ENCODE measurements around the gene DEFB125. TPM values are rescaled to one million over a fixed set of nuclear protein-coding genes. Genes with fewer than 3 reads are reported as not detected.
"Not testable (repeated sequence)": the region's sequence is repeated elsewhere in the genome, so short reads cannot be mapped to it uniquely, and the experiment has no call there.

DEFB125 gene
- total RNA-seq, 2 experiments from 2014 or later, result not detected

GRCh38 chr20:95215-95614 lies 7.7 kb downstream of the DEFB125 start:
- Mint-ChIP-seq H3K4me1 (ENCODE audit: low read depth) (no peaks in the 10 kb centered on the region), H3K36me3 (ENCODE audit: low read depth) (no peaks in the 10 kb centered on the region), H3K27me3 (peaks cover 88% of the 10 kb centered on the region), H3K9me3 (peaks cover 11% of the 10 kb centered on the region), H3K27ac (no peak overlapping the region), H3K4me3 (no peak overlapping the region)
- no peak overlapping the region for H3K27ac ChIP-seq (ENCODE audit: low read depth in 1 of 2, low read length in 2 of 2)
- no peak overlapping the region for H3K4me3 ChIP-seq (ENCODE audit: low read length)
- POLR2A ChIA-PET, result no interaction called here
- H3K4me1 ChIP-seq (ENCODE audit: insufficient read depth, low read length), result no peaks in the 10 kb centered on the region
- H3K9me3 ChIP-seq (ENCODE audit: control insufficient read depth in 1 of 2, insufficient read depth in 1 of 2, low read length in 2 of 2), result peaks cover 13 to 14% of the 10 kb centered on the region in 2 experiments
- ATAC-seq (ENCODE audit: poor library complexity), result no peak
- DNase-seq, result no peak
- H3K27me3 ChIP-seq (ENCODE audit: control insufficient read depth in 1 of 2, insufficient read depth in 2 of 2, low read length in 2 of 2), result peaks cover 5 to 31% of the 10 kb centered on the region in 2 experiments
- intact Hi-C loops (cut with DNase I, micrococcal nuclease), result no loop called here
- CTCF ChIA-PET, result no interaction called here
- H3K36me3 ChIP-seq (ENCODE audit: insufficient read depth, low read length), result no peaks in the 10 kb centered on the region
- no peak for TF ChIP-seq CTCF (IDR thresholded peaks at IDR 0.05)

DNA sequence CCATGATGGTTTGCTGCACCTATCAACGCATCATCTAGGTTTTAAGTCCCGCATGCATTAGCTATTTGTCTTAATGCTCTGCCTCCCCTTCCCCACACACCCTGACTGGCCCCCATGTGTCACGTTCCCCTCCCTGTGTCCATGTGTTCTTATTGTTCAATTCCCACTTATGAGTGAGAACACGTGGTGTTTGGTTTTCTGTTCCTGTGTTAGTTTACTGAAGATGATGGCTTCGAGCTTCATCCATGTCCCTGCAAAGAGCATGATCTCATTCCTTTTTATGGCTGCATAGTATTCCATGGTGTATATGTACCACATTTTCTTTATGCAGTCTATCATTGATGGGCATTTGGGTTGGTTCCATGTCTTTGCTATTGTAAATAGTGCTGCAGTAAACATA lies 10.2 kb downstream of the DEFB125 start:
- H3K27me3 Mint-ChIP-seq, result peaks cover 85% of the 10 kb centered on the region
- CTCF ChIA-PET; ATAC-seq (ENCODE audit: poor library complexity): not testable (repeated sequence)

GRCh38 chr20:101975-102374 lies 14.5 kb downstream of the DEFB125 start:
- Mint-ChIP-seq H3K4me1 (ENCODE audit: low read depth) (no peaks in the 10 kb centered on the region), H3K27me3 (peaks cover 83% of the 10 kb centered on the region), H3K27ac (no peak overlapping the region), H3K4me3 (no peak overlapping the region), H3K9me3 (no peaks in the 10 kb centered on the region), H3K36me3 (ENCODE audit: low read depth) (no peaks in the 10 kb centered on the region)
- no peak for ATAC-seq (ENCODE audit: poor library complexity)
- intact Hi-C loops (cut with DNase I, micrococcal nuclease), result no loop called here
- ChIA-PET POLR2A (no interaction called here), CTCF (interaction anchor here (1.4 kb wide), 1 partner anchor 11 kb away, joined by 4 read pairs; no protein-coding TSS in a partner anchor)
- DNase-seq, result no peak
- Histone ChIP-seq H3K9me3 (ENCODE audit: control insufficient read depth in 1 of 2, insufficient read depth in 1 of 2, low read length in 2 of 2) (peaks cover 0 to 15% of the 10 kb centered on the region in 2 experiments), H3K4me3 (ENCODE audit: low read length) (no peak overlapping the region), H3K4me1 (ENCODE audit: insufficient read depth, low read length) (no peaks in the 10 kb centered on the region), H3K27me3 (ENCODE audit: control insufficient read depth in 1 of 2, insufficient read depth in 2 of 2, low read length in 2 of 2) (peaks cover 24 to 45% of the 10 kb centered on the region in 2 experiments), H3K36me3 (ENCODE audit: insufficient read depth, low read length) (no peaks in the 10 kb centered on the region), H3K27ac (ENCODE audit: low read depth in 1 of 2, low read length in 2 of 2) (no peak overlapping the region)
- TF ChIP-seq CTCF (IDR thresholded peaks at IDR 0.05), result no peak

More for the DNA sequence above, 10.2 kb downstream of the DEFB125 start:
- intact Hi-C loops (cut with DNase I, micrococcal nuclease); H3K4me1 Mint-ChIP-seq (ENCODE audit: low read depth); H3K36me3 Mint-ChIP-seq (ENCODE audit: low read depth); H3K4me3 ChIP-seq (ENCODE audit: low read length); H3K27ac Mint-ChIP-seq; H3K27ac ChIP-seq (ENCODE audit: low read depth in 1 of 2, low read length in 2 of 2); H3K36me3 ChIP-seq (ENCODE audit: insufficient read depth, low read length); DNase-seq; H3K4me1 ChIP-seq (ENCODE audit: insufficient read depth, low read length); POLR2A ChIA-PET; H3K4me3 Mint-ChIP-seq: not testable (repeated sequence)
- peaks cover 11% of the 10 kb centered on the region for H3K9me3 Mint-ChIP-seq
- peaks cover 13 to 14% of the 10 kb centered on the region in 2 experiments for H3K9me3 ChIP-seq (ENCODE audit: control insufficient read depth in 1 of 2, insufficient read depth in 1 of 2, low read length in 2 of 2)
- peaks cover 5 to 15% of the 10 kb centered on the region in 2 experiments for H3K27me3 ChIP-seq (ENCODE audit: control insufficient read depth in 1 of 2, insufficient read depth in 2 of 2, low read length in 2 of 2)

GRCh38 chr20:103456-103855 lies 16.0 kb downstream of the DEFB125 start:
- POLR2A ChIA-PET, result no interaction called here
- DNase-seq (no peak), ATAC-seq (ENCODE audit: poor library complexity) (no peak)
- no peak for TF ChIP-seq CTCF (IDR thresholded peaks at IDR 0.05)
- H3K36me3 Mint-ChIP-seq (ENCODE audit: low read depth), result no peaks in the 10 kb centered on the region
- CTCF ChIA-PET, result interaction anchor here (0.6 kb wide), 1 partner anchor 10 kb away, joined by 5 read pairs; no protein-coding TSS in a partner anchor
- no peak overlapping the region for H3K4me3 ChIP-seq (ENCODE audit: low read length)
- H3K27me3 Mint-ChIP-seq, result peaks cover 82% of the 10 kb centered on the region
- H3K27ac ChIP-seq (ENCODE audit: low read depth in 1 of 2, low read length in 2 of 2), result no peak overlapping the region
- H3K27me3 ChIP-seq (ENCODE audit: control insufficient read depth in 1 of 2, insufficient read depth in 2 of 2, low read length in 2 of 2), result peaks cover 21 to 55% of the 10 kb centered on the region in 2 experiments
- intact Hi-C loops (cut with DNase I, micrococcal nuclease), result no loop called here
- no peaks in the 10 kb centered on the region for H3K9me3 Mint-ChIP-seq
- H3K36me3 ChIP-seq (ENCODE audit: insufficient read depth, low read length), result no peaks in the 10 kb centered on the region
- H3K4me3 Mint-ChIP-seq, result no peak overlapping the region
- H3K9me3 ChIP-seq (ENCODE audit: control insufficient read depth in 1 of 2, insufficient read depth in 1 of 2, low read length in 2 of 2), result peaks cover 0 to 7% of the 10 kb centered on the region in 2 experiments
- H3K4me1 ChIP-seq (ENCODE audit: insufficient read depth, low read length), result no peaks in the 10 kb centered on the region
- H3K4me1 Mint-ChIP-seq (ENCODE audit: low read depth), result no peaks in the 10 kb centered on the region
- H3K27ac Mint-ChIP-seq, result no peak overlapping the region
